GM03348 (cell line): ENCODE results near the gene FBLL1.
"Not testable (repeated sequence)": the region's sequence is repeated elsewhere in the genome, so short reads cannot be mapped to it uniquely, and the experiment has no call there.

Experiments
- DNase-seq: peaks from one replicate; pipeline ENCODE4 v3.0.0; 2012; ENCODE audit warnings: low spot score

Gene FBLL1

GRCh38 chr5:168528521-168529373, at the start of gene FBLL1:
Gene FBLL1, plus strand, starts transcription at chr5:168529305. Its CDS starts 200 bp downstream, at chr5:168529505.
- DNase-seq, result peak; percentile 56

GRCh38 chr5:168480601-168481000, 48.5 kb upstream of the FBLL1 start:
- no peak for DNase-seq

- DNase-seq, result no peak
Observed at GRCh38 chr5:168481330-168481788, 47.7 kb upstream of the FBLL1 start.

GRCh38 chr5:168482361-168482760, 46.7 kb upstream of the FBLL1 start:
- DNase-seq, result no peak

- DNase-seq, result peak; percentile 98
Observed at GRCh38 chr5:168486136-168486879, 42.8 kb upstream of the FBLL1 start, which contains the start of gene RARS1. Gene RARS1, plus strand, starts transcription at chr5:168486471. Its CDS starts 28 bp downstream, at chr5:168486499.

GRCh38 chr5:168489059-168489458, 40.0 kb upstream of the FBLL1 start:
- DNase-seq, result no peak

GRCh38 chr5:168494057-168494555, 35.0 kb upstream of the FBLL1 start:
- no peak for DNase-seq

GRCh38 chr5:168502563-168503237, 26.4 kb upstream of the FBLL1 start:
- DNase-seq, result no peak

GRCh38 chr5:168513861-168514428, 15.2 kb upstream of the FBLL1 start:
- DNase-seq, result no peak

- no peak for DNase-seq
Observed at GRCh38 chr5:168525856-168526255, 3.2 kb upstream of the FBLL1 start.

- no peak for DNase-seq
Observed at GRCh38 chr5:168527756-168528295, 1.3 kb upstream of the FBLL1 start.

- peak; percentile 34 for DNase-seq
Observed at GRCh38 chr5:168529374-168530234, 499 bp downstream of the FBLL1 start.

GRCh38 chr5:168530621-168531150, 1.6 kb downstream of the FBLL1 start:
- DNase-seq, result no peak

GRCh38 chr5:168531191-168531590, 2.1 kb downstream of the FBLL1 start:
- DNase-seq, result no peak

- no peak for DNase-seq
Observed at GRCh38 chr5:168531987-168532864, 3.1 kb downstream of the FBLL1 start.

GRCh38 chr5:168534351-168534750, 5.2 kb downstream of the FBLL1 start:
- DNase-seq, result not testable (repeated sequence)

GRCh38 chr5:168537176-168537575, 8.1 kb downstream of the FBLL1 start:
- no peak for DNase-seq

- no peak for DNase-seq
Observed at GRCh38 chr5:168549554-168549953, 20.4 kb downstream of the FBLL1 start.

- no peak for DNase-seq
Observed at GRCh38 chr5:168550656-168551055, 21.6 kb downstream of the FBLL1 start.
